DMS153 (cell line): Measurements from ENCODE around the gene DNAH1.

Experiments used
- DNase-seq: peaks from one replicate; lab custom pipeline; 2025; lab: John Stamatoyannopoulos, UW

Gene DNAH1

DNA sequence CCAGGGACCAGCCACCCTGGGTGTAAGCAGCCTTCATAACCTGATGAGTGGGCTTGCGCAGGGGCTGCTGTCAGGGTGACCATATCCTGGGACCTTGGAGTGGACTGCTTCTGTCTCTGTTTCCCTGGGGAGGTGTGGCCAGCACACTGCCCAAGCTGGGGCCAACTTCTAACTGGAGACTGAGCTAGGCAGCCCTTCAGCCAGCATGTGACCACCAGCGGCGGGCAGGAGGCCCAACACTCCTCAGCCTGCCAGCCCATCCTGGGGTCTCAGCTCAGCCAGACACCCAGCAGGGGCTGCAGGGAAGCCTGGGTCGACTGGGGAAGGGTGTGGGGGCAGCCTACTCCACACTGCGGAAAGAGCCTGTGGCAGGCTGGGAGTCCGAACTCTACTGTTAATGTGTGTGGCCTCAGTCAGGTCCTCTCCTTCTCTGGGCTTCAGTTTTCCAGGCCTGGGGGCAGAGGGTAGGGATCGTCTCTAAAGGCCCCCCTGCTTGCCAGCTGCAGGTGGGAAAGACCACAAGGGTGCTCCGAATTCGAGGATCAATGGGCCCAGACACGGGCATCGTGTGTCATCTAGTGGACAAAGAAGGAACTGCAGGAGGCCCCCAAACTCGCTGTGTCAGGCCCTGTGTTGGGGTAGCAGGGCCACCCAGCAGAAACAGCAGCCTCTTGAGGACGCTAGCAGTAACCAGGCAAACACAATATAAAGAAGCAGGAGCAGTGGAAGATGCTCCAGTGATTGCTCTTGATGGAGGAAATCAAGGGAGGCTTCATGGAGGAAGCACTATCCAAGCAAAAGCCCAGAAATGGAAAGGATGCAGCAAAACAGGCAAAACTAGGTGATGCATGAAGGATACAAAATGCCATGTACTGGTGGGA, 130.8 kb downstream of the DNAH1 start:
- DNase-seq = no peak

DNA sequence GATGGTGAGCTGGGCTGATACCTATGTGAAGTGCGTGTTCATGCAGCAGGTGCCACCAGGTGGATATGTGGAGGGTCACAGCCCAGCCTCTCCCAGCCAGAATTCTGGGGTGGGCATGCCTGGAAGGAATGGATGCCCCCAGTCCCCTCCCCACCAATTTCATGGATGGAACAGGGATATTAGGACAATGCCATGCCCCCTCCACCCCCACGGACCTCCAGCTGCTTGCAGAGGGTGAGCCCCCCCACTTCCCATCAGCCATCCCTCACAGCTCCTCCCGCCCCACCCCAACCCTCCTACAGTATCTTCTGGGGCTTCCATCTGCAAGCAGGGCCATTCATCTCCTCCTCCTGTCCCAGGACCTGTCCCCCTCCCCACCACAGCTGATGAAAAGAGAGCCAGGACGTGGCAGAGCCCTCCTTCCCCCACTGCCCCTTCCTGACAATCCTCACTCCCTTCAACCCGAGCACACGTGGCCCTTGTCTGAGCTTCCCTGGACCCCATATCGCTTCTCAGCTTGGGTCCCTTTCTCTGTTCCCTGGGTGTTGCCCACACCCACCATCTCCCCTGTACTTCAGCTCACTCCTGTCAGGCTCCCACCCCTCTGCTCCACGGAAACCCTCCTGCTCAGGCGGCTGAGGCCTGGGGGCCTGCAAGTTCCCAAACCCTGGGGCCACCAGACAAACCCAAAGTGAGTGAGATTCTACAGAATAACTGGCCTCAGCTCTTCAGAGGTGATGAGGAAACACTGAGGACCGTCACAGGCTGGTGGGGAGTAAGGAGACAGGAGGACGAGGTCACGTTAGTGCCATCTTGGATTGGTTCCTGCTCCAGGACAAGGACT, 131.6 kb downstream of the DNAH1 start:
- no peak for DNase-seq
